RWPE2 (cell line): ENCODE results near the gene AHCYL1.

Experiments used
- ATAC-seq: fragments of 200-7000 bp; cut with Tn5 transposase; 3 replicates; pipeline ENCODE4 v1.9.1; 2021; ENCODE audit warnings: low read depth
- DNase-seq: peaks from one replicate; pipeline ENCODE4 v3.0.0-alpha.2; 2020; ENCODE audit warnings: low spot score
- H3K27ac ChIP-seq: fragments of 450-650 bp; 2 replicates; pipeline ENCODE4 v1.5.1; 2017; ENCODE audit warnings: mild to moderate bottlenecking; ENCODE audit not compliant: poor library complexity, severe bottlenecking
- H3K27me3 ChIP-seq: fragments of 250-450 bp; sonication (Bioruptor Pico); 2 replicates; pipeline ENCODE4 v1.5.1; 2021; ENCODE audit warnings: mild to moderate bottlenecking, moderate library complexity; ENCODE audit not compliant: insufficient read depth, poor library complexity, severe bottlenecking
- H3K36me3 ChIP-seq: fragments of 250-450 bp; sonication (Bioruptor Pico); 2 replicates; pipeline ENCODE4 v1.5.1; 2020; ENCODE audit warnings: low read depth, mild to moderate bottlenecking, moderate library complexity
- H3K4me1 ChIP-seq: fragments of 250-450 bp; sonication (Bioruptor Pico); 2 replicates; pipeline ENCODE4 v1.5.1; 2021; ENCODE audit warnings: mild to moderate bottlenecking, moderate library complexity; ENCODE audit not compliant: insufficient read depth, poor library complexity, severe bottlenecking
- H3K4me3 ChIP-seq: fragments of 250-450 bp; sonication (Bioruptor Pico); 2 replicates; pipeline ENCODE4 v1.5.1; 2021; ENCODE audit warnings: mild to moderate bottlenecking, moderate library complexity; ENCODE audit not compliant: severe bottlenecking
- H3K9me3 ChIP-seq: fragments of 250-450 bp; sonication (Bioruptor Pico); 2 replicates; pipeline ENCODE4 v1.5.1; 2021; ENCODE audit warnings: mild to moderate bottlenecking, moderate library complexity; ENCODE audit not compliant: severe bottlenecking
- TF ChIP-seq, protein P1 (sequence below): fragments of 450-650 bp; IDR thresholded peaks from one replicate; pipeline ENCODE4 v1.5.1; 2017; ENCODE audit warnings: mild to moderate bottlenecking, moderate library complexity; ENCODE audit not compliant: poor library complexity, severe bottlenecking

Gene AHCYL1

DNA sequence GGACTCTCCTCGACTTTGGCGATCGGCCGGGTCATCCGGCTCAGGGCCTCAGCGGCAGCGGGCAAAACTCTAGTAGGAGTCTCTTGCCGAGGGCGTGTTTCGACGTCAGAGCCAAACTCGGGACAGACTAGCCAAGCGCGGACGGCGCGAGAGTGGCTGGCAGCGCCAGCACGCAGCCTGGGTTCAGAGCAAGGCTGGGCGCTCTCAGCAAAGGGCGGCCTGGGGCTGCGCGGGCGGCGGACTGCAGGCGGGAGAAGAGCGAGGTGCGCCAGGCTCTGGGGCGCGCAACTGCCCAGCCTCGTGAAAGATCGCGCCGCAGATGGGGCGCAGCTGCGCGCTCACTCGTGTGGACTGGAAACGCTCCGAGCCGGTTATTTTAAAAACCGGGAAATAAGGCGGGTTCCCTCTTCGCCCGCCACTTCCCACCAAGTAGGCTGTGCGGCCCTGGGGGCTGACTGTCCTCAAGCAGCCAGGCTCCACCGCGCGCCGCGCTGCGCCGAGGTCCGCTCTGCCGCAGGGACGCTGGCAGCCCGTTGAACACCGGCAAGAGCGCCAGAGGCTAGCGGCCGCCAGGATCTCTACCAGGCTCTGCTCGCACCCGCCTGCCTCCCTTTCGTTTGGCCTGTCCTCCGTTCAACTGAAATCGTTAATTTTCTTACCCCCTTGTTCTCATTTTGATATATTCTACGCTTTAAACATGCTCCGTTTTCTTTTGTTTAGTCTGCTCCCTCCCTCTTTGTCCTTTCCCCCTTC is 83.5 kb downstream of the AHCYL1 start:
- no peaks in the 10 kb centered on the region for H3K36me3 ChIP-seq
- H3K9me3 ChIP-seq: no peaks in the 10 kb centered on the region
- no peak overlapping the region for H3K27ac ChIP-seq
- no peak for ATAC-seq
- H3K27me3 ChIP-seq: peaks cover 52% of the 10 kb centered on the region
- TF ChIP-seq, protein P1, sequence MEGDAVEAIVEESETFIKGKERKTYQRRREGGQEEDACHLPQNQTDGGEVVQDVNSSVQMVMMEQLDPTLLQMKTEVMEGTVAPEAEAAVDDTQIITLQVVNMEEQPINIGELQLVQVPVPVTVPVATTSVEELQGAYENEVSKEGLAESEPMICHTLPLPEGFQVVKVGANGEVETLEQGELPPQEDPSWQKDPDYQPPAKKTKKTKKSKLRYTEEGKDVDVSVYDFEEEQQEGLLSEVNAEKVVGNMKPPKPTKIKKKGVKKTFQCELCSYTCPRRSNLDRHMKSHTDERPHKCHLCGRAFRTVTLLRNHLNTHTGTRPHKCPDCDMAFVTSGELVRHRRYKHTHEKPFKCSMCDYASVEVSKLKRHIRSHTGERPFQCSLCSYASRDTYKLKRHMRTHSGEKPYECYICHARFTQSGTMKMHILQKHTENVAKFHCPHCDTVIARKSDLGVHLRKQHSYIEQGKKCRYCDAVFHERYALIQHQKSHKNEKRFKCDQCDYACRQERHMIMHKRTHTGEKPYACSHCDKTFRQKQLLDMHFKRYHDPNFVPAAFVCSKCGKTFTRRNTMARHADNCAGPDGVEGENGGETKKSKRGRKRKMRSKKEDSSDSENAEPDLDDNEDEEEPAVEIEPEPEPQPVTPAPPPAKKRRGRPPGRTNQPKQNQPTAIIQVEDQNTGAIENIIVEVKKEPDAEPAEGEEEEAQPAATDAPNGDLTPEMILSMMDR: no peak
- no peaks in the 10 kb centered on the region for H3K4me1 ChIP-seq
- no peak overlapping the region for H3K4me3 ChIP-seq
- DNase-seq: no peak

DNA sequence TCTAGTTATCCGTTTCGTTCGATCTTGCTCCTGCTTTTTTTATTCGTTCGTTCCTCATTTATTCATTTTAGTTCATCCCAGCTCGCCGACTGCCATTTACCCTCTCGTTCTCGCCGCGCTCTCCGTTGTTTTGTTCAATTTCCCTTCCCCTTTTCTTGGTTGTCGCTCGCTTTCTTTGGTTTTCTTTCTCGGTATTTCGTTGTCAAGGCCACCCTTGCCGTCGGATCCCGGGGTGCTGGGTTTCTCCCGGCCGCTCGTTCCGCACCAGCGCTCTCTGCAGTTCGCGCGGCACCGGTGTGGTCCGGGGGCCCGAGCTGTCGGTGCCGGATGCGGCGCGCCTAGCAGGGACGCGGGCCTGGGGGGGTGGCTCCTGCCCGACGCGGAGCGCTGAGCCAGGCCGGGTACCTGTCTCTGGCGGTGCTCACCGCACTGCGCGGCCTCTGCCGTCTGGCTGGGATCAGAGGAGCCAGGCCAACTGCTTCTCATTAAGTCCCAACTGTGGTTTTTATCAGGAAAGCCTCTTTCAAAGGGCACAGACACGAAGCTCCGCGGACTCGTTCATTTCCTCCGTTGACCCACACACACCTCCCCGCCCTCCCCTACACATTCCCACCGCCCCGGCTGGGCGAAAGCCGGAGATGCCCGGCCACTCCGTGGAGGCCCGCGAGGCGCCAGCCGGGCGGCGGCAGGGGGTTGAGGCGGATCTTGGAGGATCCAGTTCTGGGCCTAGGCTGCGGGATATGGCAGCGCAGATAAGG is 84.3 kb downstream of the AHCYL1 start:
- H3K27ac ChIP-seq: no peak overlapping the region
- peaks cover 52% of the 10 kb centered on the region for H3K27me3 ChIP-seq
- TF ChIP-seq, protein P1: no peak
- DNase-seq (no peak), ATAC-seq (no peak)
- H3K36me3 ChIP-seq: no peaks in the 10 kb centered on the region
- H3K4me3 ChIP-seq: no peak overlapping the region
- no peaks in the 10 kb centered on the region for H3K9me3 ChIP-seq
- H3K4me1 ChIP-seq: no peaks in the 10 kb centered on the region

DNA sequence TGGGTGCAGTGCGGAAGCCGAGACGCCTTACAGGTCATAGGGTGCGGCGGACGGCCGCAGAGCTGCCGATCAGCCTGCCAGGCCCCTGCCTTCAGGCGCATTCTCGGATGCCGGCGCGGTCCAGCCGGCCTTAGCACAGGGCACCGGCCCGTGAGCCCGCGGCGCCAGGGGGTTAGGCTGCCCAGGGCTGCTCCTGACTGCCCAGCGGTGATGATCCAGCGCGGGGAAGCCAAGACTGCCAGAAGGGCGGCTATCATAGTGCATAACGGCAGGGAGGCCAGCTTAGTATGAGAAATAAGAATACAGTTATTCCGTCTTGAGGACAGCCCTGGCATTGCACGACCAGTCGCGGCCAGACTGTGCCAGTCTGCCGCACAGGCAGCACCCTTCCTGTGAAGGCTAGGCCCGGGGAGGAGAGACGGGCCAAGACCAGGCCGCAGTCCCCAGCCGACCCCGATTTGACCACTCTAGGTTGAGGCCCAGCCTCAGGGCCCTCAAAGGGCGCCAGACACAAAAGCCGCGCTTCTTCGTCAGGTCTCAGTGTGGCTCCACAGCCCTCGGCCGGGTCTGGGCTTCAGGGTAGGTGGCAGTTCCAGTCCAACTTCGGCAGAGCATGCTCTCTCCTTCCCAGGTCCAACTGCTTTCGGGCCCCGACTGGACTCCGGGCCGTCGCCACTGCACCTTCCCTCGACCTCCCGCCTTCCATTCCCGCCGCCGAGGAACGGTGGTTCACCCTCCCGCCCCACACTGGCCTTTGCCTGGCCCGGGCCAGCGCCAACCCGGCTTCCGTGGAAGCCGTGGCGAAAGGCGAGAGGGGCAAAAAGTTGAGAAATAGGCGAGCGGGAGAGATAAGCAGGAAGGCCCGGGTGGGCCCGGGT is 85.1 kb downstream of the AHCYL1 start:
- TF ChIP-seq, protein P1: no peak
- Histone ChIP-seq H3K9me3 (no peaks in the 10 kb centered on the region), H3K27ac (no peak overlapping the region), H3K4me1 (no peaks in the 10 kb centered on the region), H3K4me3 (no peak overlapping the region), H3K36me3 (no peaks in the 10 kb centered on the region), H3K27me3 (peaks cover 52% of the 10 kb centered on the region)
- DNase-seq: no peak
- no peak for ATAC-seq

DNA sequence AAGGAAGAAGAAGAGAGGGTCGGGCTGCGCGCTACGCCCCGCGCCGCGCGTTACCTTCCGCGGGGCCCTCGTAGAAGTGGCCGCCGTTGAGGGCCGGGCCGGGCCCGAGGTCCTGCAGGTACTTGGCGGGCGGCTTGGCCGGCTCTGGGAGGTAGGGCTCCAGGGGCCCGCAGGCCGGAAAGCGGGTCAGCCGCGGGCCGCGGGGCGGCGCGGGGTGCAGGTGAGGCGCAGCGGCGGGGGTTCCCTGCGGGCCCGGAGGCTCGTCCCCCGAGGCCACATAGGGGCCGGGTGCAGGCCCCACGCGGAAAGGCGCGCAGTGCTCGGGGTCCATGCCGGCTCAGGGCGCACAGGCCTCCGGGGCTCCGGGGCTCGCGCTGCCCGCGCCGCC is 85.7 kb downstream of the AHCYL1 start:
- no peak overlapping the region for H3K4me3 ChIP-seq
- TF ChIP-seq, protein P1: no peak
- no peak overlapping the region for H3K27ac ChIP-seq
- no peaks in the 10 kb centered on the region for H3K36me3 ChIP-seq
- no peaks in the 10 kb centered on the region for H3K9me3 ChIP-seq
- H3K4me1 ChIP-seq: no peaks in the 10 kb centered on the region
- peaks cover 52% of the 10 kb centered on the region for H3K27me3 ChIP-seq
- no peak for DNase-seq
- no peak for ATAC-seq
